Neural cell (in vitro differentiated cells): Measurements from ENCODE around the gene VWA5B1. TPM values are rescaled to one million over a fixed set of nuclear protein-coding genes. Genes with fewer than 3 reads are reported as not detected.
A peak's percentile ranks its signal among the peaks of the same experiment; 100 is the strongest.

Experiments used
- H2AFZ ChIP-seq: fragments of 200-600, 300-800 bp; sonication (generic), shearing (Covaris generic); 2 replicates; pipeline ENCODE4 v1.6.0; 2014; ENCODE audit warnings: low read depth, mild to moderate bottlenecking, antibody characterized with exemption, low read length, moderate library complexity
- H3F3A ChIP-seq: fragments of 200-600 bp; shearing (Covaris generic); 2 replicates; pipeline ENCODE4 v1.6.1; 2016; ENCODE audit warnings: mild to moderate bottlenecking, moderate library complexity, mixed read lengths, antibody characterized with exemption, low read length; ENCODE audit not compliant: insufficient read depth, poor library complexity, severe bottlenecking
- H3K27ac ChIP-seq: fragments of 200-600, 300-800 bp; sonication (generic), shearing (Covaris generic); 2 replicates; pipeline ENCODE4 v1.5.1; 2014; ENCODE audit warnings: mild to moderate bottlenecking, low read length, moderate library complexity
- H3K27me3 ChIP-seq: fragments of 300-800, 200-600 bp; sonication (generic), shearing (Covaris generic); 2 replicates; pipeline ENCODE4 v1.6.0; 2014; ENCODE audit warnings: mild to moderate bottlenecking, low read depth, low read length, moderate library complexity; ENCODE audit not compliant: insufficient read depth
- H3K36me3 ChIP-seq: fragments of 300-800, 200-600 bp; sonication (generic), shearing (Covaris generic); 2 replicates; pipeline ENCODE4 v1.5.1; 2014; ENCODE audit warnings: mild to moderate bottlenecking, antibody characterized with exemption, low read length, moderate library complexity; ENCODE audit not compliant: insufficient read depth
- H3K4me2 ChIP-seq: fragments of 300-800, 200-600 bp; sonication (generic), shearing (Covaris generic); 2 replicates; pipeline ENCODE4 v1.6.0; 2014; ENCODE audit warnings: mild to moderate bottlenecking, low read length
- H3K4me3 ChIP-seq: fragments of 300-800, 200-600 bp; sonication (generic), shearing (Covaris generic); 2 replicates; pipeline ENCODE4 v1.5.1; 2014; ENCODE audit warnings: mild to moderate bottlenecking, low read length, moderate library complexity
- H3K79me2 ChIP-seq: fragments of 200-600 bp; shearing (Covaris generic); replicated peaks from 2 replicates; pipeline ENCODE4 v1.6.0; 2014; ENCODE audit warnings: mild to moderate bottlenecking, low read length, moderate library complexity; ENCODE audit not compliant: insufficient read depth
- H3K9ac ChIP-seq: fragments of 300-800, 200-600 bp; sonication (generic), shearing (Covaris generic); 2 replicates; pipeline ENCODE4 v1.6.1; 2016; ENCODE audit warnings: mild to moderate bottlenecking, low read length, mixed read lengths
- H3K9me2 ChIP-seq: fragments of 200-600 bp; shearing (Covaris generic); 2 replicates; pipeline ENCODE4 v1.6.1; 2016; ENCODE audit warnings: mild to moderate bottlenecking, low read length, mixed read lengths; ENCODE audit not compliant: insufficient read depth
- H3K9me3 ChIP-seq: fragments of 200-600, 300-800 bp; sonication (generic), shearing (Covaris generic); 2 replicates; pipeline ENCODE4 v1.6.1; 2016; ENCODE audit warnings: mild to moderate bottlenecking, mixed run types, low read length, moderate library complexity, mixed read lengths
- H4K20me1 ChIP-seq: fragments of 200-600 bp; shearing (Covaris generic); 2 replicates; pipeline ENCODE4 v1.6.1; 2016; ENCODE audit warnings: mild to moderate bottlenecking, mixed run types; ENCODE audit not compliant: insufficient read depth
- CTCF ChIP-seq: fragments of 450-650 bp; IDR thresholded peaks from 2 replicates; pipeline ENCODE4 v1.5.1; 2014; ENCODE audit warnings: antibody characterized with exemption, mild to moderate bottlenecking, moderate library complexity; ENCODE audit not compliant: poor library complexity, severe bottlenecking
- EP300 ChIP-seq: fragments of 450-650 bp; conservative IDR thresholded peaks from 2 replicates; pipeline ENCODE4 v1.6.1; 2014; ENCODE audit warnings: antibody characterized with exemption, mild to moderate bottlenecking, moderate library complexity; ENCODE audit not compliant: poor library complexity, severe bottlenecking
- EZH2 ChIP-seq: fragments of 200-600, 300-800 bp; shearing (Covaris generic), sonication (generic); IDR thresholded peaks from 2 replicates; pipeline ENCODE4 v1.6.1; 2014; ENCODE audit warnings: antibody characterized with exemption, low read length, borderline replicate concordance, mild to moderate bottlenecking; ENCODE audit not compliant: insufficient read depth, poor library complexity, severe bottlenecking
- MXI1 ChIP-seq: fragments of 450-650 bp; conservative IDR thresholded peaks from 2 replicates; pipeline ENCODE4 v1.6.1; 2014; ENCODE audit warnings: antibody characterized with exemption, mild to moderate bottlenecking; ENCODE audit not compliant: poor library complexity, severe bottlenecking
- POLR2AphosphoS5 ChIP-seq: IDR thresholded peaks from 2 replicates; pipeline ENCODE4 v1.6.1; 2012
- RAD21 ChIP-seq: fragments of 450-650 bp; conservative IDR thresholded peaks from 2 replicates; pipeline ENCODE4 v1.6.1; 2014; ENCODE audit warnings: antibody characterized with exemption, mild to moderate bottlenecking, moderate library complexity
- REST ChIP-seq: IDR thresholded peaks from 2 replicates; pipeline ENCODE4 v1.6.1; 2012; ENCODE audit warnings: borderline replicate concordance
- SMC3 ChIP-seq: fragments of 450-650 bp; conservative IDR thresholded peaks from 2 replicates; pipeline ENCODE4 v1.6.1; 2014; ENCODE audit warnings: antibody characterized with exemption, mild to moderate bottlenecking, moderate library complexity; ENCODE audit not compliant: poor library complexity
- TAF1 ChIP-seq: IDR thresholded peaks from 2 replicates; pipeline ENCODE4 v1.6.1; 2012; ENCODE audit warnings: low read depth
- polyA plus RNA-seq: library from polyadenylated mRNA; depleted of rRNA; stranded (reverse); fragments of >200 nt; gene quantifications from 2 replicates; pipeline ENCODE4 v1.2.3, GENCODE V29; 2014

The VWA5B1 gene
- polyA plus RNA-seq, 1 donor from 2014 or later, result 0.27 TPM

- H3K9me3 ChIP-seq, result no peaks in the 10 kb centered on the region
- no peaks in the 10 kb centered on the region for H4K20me1 ChIP-seq
- H3K4me2 ChIP-seq, result no peak overlapping the region
- no peaks in the 10 kb centered on the region for H3K79me2 ChIP-seq
- no peak overlapping the region for H3K4me3 ChIP-seq
- no peak overlapping the region for H3K27ac ChIP-seq
- TF ChIP-seq CTCF (no peak), TAF1 (no peak), POLR2AphosphoS5 (no peak)
- no peaks in the 10 kb centered on the region for H3K36me3 ChIP-seq
- no peaks in the 10 kb centered on the region for H3F3A ChIP-seq
- no peaks in the 10 kb centered on the region for H3K9me2 ChIP-seq
- H3K9ac ChIP-seq, result no peak overlapping the region
- no peaks in the 10 kb centered on the region for H3K27me3 ChIP-seq
- no peak overlapping the region for H2AFZ ChIP-seq
Measured at GRCh38 chr1:20242890-20243479, 47.7 kb upstream of the VWA5B1 start.

GRCh38 chr1:20248971-20249612, 41.6 kb upstream of the VWA5B1 start:
- H3F3A ChIP-seq, result no peaks in the 10 kb centered on the region
- no peak overlapping the region for H2AFZ ChIP-seq
- H3K4me3 ChIP-seq, result no peak overlapping the region
- H3K27ac ChIP-seq, result no peak overlapping the region
- no peaks in the 10 kb centered on the region for H3K27me3 ChIP-seq
- no peaks in the 10 kb centered on the region for H4K20me1 ChIP-seq
- H3K79me2 ChIP-seq, result no peaks in the 10 kb centered on the region
- H3K36me3 ChIP-seq, result no peaks in the 10 kb centered on the region
- no peak overlapping the region for H3K9ac ChIP-seq
- H3K9me3 ChIP-seq, result no peaks in the 10 kb centered on the region
- H3K4me2 ChIP-seq, result no peak overlapping the region
- H3K9me2 ChIP-seq, result no peaks in the 10 kb centered on the region
- TF ChIP-seq EP300 (peak; percentile 67), EZH2 (no peak), POLR2AphosphoS5 (peak; percentile 30)

- TF ChIP-seq RAD21, result no peak
- TF ChIP-seq EZH2, result no peak
- TF ChIP-seq TAF1, result no peak
- TF ChIP-seq MXI1, result no peak
- TF ChIP-seq SMC3, result no peak
- TF ChIP-seq REST, result no peak
- no peak for TF ChIP-seq EP300
- TF ChIP-seq POLR2AphosphoS5, result no peak
- no peak for TF ChIP-seq CTCF
- Histone ChIP-seq H3K9ac (no peak overlapping the region), H3K27me3 (no peaks in the 10 kb centered on the region), H3K4me3 (no peak overlapping the region), H3K9me2 (no peaks in the 10 kb centered on the region), H3F3A (no peaks in the 10 kb centered on the region), H3K27ac (no peak overlapping the region), H2AFZ (no peak overlapping the region), H3K9me3 (no peaks in the 10 kb centered on the region), H4K20me1 (no peaks in the 10 kb centered on the region), H3K4me2 (no peak overlapping the region), H3K79me2 (no peaks in the 10 kb centered on the region), H3K36me3 (no peaks in the 10 kb centered on the region)
Measured at GRCh38 chr1:20250340-20250989, 40.2 kb upstream of the VWA5B1 start.
